Cerebellar nuclear complex (tissue), 1 donor: Measurements from ENCODE around the gene WWOX.

Experiments
- DNase-seq, 2 experiments: peaks; one replicate each; lab custom pipeline; 2025; lab: John Stamatoyannopoulos, UW

WWOX gene

DNA sequence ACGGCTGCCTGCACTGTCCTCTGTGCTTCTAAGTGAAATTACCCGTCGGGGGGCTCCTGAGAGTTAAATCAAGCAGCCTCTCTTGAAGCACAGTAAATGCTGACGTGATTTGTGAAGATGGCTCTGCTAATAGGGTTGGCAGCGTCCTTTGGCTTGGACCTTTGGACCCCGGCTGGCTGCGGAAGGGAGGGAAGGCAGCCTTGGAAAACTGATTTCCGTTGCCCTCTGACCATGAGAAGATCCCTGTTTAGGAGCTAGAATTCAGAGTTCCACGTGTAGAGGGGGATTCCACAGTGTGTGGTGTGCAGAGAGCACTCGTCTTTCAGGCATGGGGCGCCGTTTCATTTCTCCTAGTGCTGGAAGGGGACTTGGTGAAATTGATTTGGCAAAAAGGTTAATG, 640.8 kb downstream of the WWOX start:
- DNase-seq: no peak

DNA sequence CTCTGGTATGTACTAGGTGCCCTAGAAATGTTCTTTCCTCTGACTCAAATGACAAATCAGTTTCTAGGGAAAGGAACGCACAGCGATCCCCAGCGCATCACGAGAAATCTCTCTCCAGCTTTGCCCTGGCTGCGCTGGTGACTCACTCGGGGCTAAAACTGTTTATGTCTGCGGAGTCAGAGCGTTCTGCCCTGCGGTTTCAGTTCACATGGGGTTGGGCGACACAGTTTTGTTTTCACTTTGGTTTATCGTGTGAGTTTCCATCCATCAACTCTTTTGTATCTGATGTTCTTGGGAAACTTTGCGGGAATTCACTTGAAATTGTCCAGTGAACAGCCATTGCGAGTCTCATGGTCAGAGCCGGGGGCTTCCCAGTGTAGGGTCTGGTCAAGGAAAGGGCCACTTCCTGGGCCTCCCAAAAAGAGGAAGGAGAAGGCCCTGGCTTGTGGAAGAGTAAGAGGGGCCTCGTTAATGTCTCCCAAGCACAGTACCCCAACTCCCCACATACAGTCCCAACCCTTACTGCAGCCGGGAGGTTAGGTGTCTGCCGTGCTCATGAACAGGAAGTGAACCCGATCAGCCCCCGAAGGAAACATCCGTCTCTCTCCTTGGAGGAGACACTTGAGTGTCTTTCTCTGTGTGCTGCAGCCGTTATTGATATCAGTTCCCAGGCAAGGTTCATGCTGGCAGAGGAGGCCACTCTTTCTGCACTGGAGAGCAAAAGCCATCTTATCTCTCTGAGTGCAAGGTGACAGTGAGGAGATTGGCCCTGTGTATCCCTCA, 643.2 kb downstream of the WWOX start:
- no peak for DNase-seq

DNA sequence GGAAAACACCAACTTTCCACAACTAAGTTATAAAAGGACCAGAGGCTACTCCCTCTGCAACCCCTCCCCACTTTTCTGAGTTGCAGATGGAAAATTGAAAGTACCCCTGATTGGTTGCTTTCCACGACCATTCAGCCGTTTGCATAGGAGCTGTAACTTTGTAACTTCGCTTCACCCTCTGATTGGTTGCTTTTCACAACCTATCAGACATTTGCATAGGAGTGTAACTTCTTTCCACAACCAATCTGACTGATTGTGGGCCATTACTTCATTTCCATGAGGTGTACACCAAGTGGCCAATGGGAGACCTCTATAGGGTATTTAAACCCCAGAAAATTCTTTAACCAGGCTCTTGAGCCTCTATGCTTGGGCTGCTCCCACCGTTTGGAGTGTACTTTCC, 644.1 kb downstream of the WWOX start:
- no peak for DNase-seq

GRCh38 chr16:78744099-78744498, 644.6 kb downstream of the WWOX start:
- DNase-seq: no peak

GRCh38 chr16:78744796-78745107, 645.3 kb downstream of the WWOX start:
- no peak for DNase-seq

- DNase-seq: no peak
Measured at GRCh38 chr16:78745108-78746019, 645.9 kb downstream of the WWOX start.

DNA sequence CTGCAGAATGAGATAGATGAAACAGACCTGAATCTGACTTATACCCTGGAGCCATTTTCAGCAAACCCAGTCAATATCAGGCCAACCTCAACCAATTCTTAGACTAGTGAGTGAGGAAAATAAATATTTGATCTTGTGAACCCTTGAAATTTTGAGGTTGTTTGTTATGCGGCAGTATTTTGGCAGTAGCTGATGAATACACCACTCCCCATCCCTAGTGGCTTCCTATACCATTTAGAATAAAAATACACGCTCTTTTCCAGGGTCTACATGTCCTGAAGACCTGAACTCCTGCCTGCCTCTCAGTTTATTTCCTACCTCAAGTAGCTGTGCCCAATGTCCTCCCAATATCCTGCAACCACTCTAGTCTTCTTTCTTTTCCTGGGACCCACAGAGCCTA, 647.3 kb downstream of the WWOX start:
- DNase-seq: no peak

GRCh38 chr16:78748220-78748929, 648.9 kb downstream of the WWOX start:
- no peak for DNase-seq

- no peak for DNase-seq
Measured at GRCh38 chr16:78749745-78750268, 650.4 kb downstream of the WWOX start.

DNA sequence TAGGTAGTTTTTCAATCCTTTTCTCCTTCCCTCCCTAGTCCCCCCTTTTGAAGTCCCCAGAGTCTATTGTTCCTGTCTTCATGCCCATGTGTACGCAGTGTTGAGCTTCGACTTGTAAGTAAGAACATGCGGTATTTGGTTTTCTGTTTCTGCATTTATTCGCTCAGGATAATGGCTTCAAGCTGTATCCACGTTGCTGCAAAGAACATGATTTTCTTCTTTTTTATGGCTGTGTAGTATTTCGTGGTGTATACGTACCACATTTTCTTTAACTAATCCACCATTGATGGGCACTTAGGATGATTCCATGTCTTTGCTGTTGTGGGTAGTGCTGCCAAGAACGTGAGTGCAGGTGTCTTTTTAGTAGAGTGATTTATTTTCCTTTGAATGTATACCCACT, 651.2 kb downstream of the WWOX start:
- no peak for DNase-seq

DNA sequence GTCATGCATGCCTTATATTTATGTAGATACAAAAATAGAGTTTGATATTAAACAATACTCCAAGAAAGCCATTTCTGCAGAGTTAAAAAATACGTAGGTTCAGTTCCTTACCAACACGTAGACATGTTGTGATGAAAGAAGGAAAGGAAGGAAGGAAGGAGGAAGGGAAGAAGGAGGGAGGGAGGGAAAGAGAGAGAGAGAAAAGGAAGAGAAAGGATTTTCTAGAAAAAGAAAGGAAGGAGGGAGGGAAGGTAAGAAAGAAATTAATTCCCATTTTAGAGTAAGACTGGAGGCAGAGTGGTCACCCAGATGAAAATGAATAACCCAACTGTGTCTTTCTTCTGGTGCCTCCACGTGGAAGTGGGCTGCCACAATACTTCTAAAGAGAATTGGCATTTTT, 652.1 kb downstream of the WWOX start:
- DNase-seq: no peak

GRCh38 chr16:78754713-78755112, 655.3 kb downstream of the WWOX start:
- DNase-seq: no peak

GRCh38 chr16:78755751-78756661, 656.6 kb downstream of the WWOX start:
- DNase-seq: no peak

GRCh38 chr16:78759596-78759995, 660.1 kb downstream of the WWOX start:
- no peak for DNase-seq

DNA sequence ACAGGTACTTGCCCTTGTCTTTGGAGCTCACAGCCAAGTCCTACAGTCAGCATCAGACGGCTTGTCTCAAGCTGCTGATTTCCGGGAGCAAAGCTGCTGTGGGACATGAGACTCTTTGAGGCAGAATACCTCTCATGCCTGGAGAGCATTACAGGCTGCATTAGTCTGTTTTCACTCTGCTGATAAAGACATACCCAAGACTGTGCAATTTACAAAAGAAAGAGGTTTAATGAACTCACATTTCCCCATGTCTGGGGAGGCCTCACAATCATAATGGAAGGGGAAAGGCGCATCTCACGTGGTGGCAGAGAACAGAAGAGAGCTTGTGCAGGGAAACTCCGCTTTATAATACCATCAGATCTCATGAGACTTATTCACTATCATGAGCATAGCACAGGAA, 661.2 kb downstream of the WWOX start:
- DNase-seq: no peak

DNA sequence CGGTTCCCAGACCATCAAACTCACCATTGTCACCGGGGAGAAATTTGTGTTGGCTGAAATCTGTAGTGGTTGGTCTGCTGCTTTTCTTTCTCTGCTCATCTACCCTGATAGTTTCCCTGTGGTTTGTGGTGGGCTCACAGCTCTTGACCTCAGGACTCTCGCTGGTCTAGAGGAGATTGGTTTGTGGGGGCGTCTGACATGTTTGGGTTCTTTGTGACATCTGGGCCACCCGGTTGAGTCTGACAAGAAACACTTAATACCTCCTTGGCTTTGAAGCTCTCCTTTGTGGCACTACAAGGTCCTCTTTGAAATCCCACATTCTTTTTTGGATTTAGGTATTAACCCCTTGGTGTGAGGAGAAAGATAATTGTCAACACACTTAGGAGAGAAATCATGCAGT, 662.0 kb downstream of the WWOX start:
- no peak for DNase-seq

DNA sequence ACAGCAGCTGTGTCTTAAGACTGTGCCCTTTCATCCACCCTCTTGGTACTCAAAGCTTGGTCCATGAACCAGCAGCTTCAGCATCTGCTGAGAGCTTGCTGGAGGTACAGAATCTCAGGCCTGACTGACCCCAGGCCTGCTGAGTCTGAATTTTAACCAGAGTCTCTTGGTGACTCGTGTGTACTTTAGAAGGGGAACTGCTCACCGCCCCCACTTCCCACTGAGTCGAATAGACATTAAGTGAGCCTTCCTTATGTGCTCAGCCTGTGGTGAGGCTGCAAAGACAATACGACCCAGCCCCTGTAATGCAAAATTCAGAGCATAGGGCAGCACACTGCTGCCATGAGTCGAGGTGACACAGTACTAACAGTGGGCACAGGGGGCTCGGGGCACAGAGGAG, 662.8 kb downstream of the WWOX start:
- DNase-seq: no peak

DNA sequence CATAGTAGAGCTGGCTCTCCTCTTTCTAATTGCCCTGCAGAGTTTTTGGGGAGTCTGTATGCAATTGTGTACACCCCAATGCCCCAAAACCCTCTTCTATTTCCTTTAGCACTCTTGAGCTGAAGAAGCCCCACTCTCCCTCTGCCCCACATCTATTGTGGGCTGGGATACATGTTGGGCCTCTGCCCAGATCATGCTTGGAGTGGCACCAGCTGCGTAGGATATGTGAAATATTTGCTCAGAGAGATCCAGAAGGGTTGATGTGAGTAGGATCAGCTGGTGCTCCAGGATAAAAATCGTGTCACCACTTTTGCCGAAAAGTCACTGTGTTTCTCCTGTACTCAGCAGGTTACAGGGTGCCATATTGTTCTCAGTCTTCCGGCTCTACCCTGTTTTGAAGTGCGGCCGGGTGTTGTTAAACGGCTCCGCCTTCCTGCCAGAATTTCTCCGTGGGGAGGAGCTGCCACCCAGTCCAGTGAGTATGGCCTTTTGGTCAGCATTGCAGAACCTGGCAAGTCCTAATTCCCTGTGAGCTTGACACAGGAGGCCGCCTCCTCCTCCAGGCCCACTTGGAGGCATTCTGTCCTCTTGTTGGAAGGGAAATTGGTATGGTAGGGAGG, 664.5 kb downstream of the WWOX start:
- DNase-seq: no peak

GRCh38 chr16:78764478-78764877, 665.0 kb downstream of the WWOX start:
- DNase-seq: no peak

GRCh38 chr16:78768226-78768625, 668.8 kb downstream of the WWOX start:
- no peak for DNase-seq

DNA sequence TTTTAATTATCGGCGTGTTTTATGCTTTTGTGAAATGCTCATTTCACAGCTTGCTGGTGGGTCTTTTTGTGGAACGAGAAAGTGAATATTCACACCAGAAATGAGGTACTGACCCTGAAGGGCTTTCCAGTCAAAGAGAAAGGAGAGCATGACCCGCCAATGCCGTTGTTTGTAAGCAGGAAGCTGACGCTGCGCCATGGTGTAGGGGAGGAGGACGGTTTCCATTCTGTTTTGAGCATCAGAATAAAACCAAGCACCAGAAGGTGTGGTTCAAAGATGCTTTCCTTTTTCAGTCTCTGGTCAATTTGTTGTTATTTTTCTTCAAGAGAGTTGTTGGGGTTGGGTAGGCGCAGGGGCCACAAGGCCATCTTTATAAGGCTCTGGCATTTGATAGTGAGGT, 669.3 kb downstream of the WWOX start:
- DNase-seq: no peak
